ENCODE results near the gene PACRG. TPM values are rescaled to one million over a fixed set of nuclear protein-coding genes. Genes with fewer than 3 reads are reported as not detected.

Gene PACRG
- total and polyA plus RNA-seq, 2 experiments from 2014 or later = 0.17 to 0.68 TPM

DNA sequence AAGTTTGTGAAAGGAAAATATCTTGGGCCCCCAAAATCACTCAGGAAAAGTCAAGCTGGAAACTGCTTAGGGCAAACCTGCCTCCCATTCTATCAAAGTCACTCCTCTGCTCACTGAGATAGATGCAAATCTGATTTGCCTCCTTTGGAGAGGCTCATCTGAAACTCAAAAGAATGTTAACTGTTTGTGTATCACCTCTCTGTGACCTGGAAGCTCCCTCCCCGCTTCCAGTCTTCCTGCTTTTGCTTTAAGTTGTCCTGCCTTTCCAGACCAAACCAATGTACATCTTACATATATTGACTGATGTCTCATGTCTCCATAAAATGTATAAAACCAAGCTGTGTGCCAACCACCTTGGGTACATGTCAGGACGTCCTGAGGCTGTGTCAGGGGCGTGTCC, 355.4 kb downstream of the PACRG start:
- Histone ChIP-seq H3K4me1 (ENCODE audit: insufficient read depth) (peaks cover 27% of the 10 kb centered on the region), H3K27ac (ENCODE audit: low read depth) (no peak overlapping the region), H3F3A (replicated peaks; ENCODE audit: low read depth) (no peaks in the 10 kb centered on the region), H3K36me3 (ENCODE audit: insufficient read depth) (no peaks in the 10 kb centered on the region), H3K4me3 (no peak overlapping the region), H3K4me2 (peak overlapping the region; percentile 34), H2AFZ (no peak overlapping the region), H3K27me3 (ENCODE audit: insufficient read depth) (no peaks in the 10 kb centered on the region), H3K79me2 (replicated peaks; ENCODE audit: insufficient read depth) (no peaks in the 10 kb centered on the region), H4K20me1 (replicated peaks; ENCODE audit: insufficient read depth) (no peaks in the 10 kb centered on the region), H3K9me2 (ENCODE audit: insufficient read depth) (peaks cover 6% of the 10 kb centered on the region; the same call in 1 of the 2 replicates)
- Mint-ChIP-seq H3K4me3 (peak overlapping the region; percentile 42), H3K36me3 (ENCODE audit: low read depth) (peaks cover 9% of the 10 kb centered on the region; the same call in 2 of the 3 replicates), H3K27me3 (ENCODE audit: insufficient read depth, low read depth, poor library complexity) (peaks cover 2% of the 10 kb centered on the region), H3K9me3 (peaks cover 10% of the 10 kb centered on the region; the same call in 2 of the 3 replicates), H3K4me1 (peaks cover 37% of the 10 kb centered on the region), H3K27ac (no peak overlapping the region)
- no peak for TF ChIP-seq ZNF331 (CRISPR knock-in tag; IDR thresholded peaks at IDR 0.05; ENCODE audit: low read depth)
- TF ChIP-seq ZNF462 (CRISPR knock-in tag; IDR thresholded peaks at IDR 0.05) = peak; percentile 71; the same call in 1 of the 2 replicates
- no peak for TF ChIP-seq REST (IDR thresholded peaks at IDR 0.05; ENCODE audit: unreplicated experiment)
- peak; percentile 69; the same call in 1 of the 2 replicates for TF ChIP-seq NANOG (IDR thresholded peaks at IDR 0.05; ENCODE audit: borderline replicate concordance)
- TF ChIP-seq ETS1 (IDR thresholded peaks at IDR 0.05) = no peak
- TF ChIP-seq CTCF (conservative IDR thresholded peaks at IDR 0.05; ENCODE audit: low read depth in 2 of 2) = no peak
- TF ChIP-seq STAT1 (IDR thresholded peaks at IDR 0.05; ENCODE audit: unreplicated experiment) = no peak
- no peak for TF ChIP-seq EZH2phosphoT487 (IDR thresholded peaks at IDR 0.05; ENCODE audit: unreplicated experiment)
- TF ChIP-seq CREB1 (CRISPR knock-in tag; IDR thresholded peaks at IDR 0.05; ENCODE audit: low read depth) = no peak
- TF ChIP-seq EZH2 (IDR thresholded peaks at IDR 0.05; ENCODE audit: low read depth, unreplicated experiment) = no peak
- TF ChIP-seq JUNB (IDR thresholded peaks at IDR 0.05; ENCODE audit: unreplicated experiment) = no peak
- TF ChIP-seq POLR2AphosphoS5 (IDR thresholded peaks at IDR 0.05; ENCODE audit: low read depth) = no peak
- no peak for TF ChIP-seq ZNF114 (CRISPR knock-in tag; IDR thresholded peaks at IDR 0.05)
- DNase-seq (ENCODE audit: low spot score) (peak; percentile 54), ATAC-seq (peak; percentile 84)
